ENCODE data around the gene PRX.
A peak's percentile ranks its signal among the peaks of the same experiment; 100 is the strongest.
"Not testable (repeated sequence)": the region's sequence is repeated elsewhere in the genome, so short reads cannot be mapped to it uniquely, and the experiment has no call there.

Gene PRX, protein sequence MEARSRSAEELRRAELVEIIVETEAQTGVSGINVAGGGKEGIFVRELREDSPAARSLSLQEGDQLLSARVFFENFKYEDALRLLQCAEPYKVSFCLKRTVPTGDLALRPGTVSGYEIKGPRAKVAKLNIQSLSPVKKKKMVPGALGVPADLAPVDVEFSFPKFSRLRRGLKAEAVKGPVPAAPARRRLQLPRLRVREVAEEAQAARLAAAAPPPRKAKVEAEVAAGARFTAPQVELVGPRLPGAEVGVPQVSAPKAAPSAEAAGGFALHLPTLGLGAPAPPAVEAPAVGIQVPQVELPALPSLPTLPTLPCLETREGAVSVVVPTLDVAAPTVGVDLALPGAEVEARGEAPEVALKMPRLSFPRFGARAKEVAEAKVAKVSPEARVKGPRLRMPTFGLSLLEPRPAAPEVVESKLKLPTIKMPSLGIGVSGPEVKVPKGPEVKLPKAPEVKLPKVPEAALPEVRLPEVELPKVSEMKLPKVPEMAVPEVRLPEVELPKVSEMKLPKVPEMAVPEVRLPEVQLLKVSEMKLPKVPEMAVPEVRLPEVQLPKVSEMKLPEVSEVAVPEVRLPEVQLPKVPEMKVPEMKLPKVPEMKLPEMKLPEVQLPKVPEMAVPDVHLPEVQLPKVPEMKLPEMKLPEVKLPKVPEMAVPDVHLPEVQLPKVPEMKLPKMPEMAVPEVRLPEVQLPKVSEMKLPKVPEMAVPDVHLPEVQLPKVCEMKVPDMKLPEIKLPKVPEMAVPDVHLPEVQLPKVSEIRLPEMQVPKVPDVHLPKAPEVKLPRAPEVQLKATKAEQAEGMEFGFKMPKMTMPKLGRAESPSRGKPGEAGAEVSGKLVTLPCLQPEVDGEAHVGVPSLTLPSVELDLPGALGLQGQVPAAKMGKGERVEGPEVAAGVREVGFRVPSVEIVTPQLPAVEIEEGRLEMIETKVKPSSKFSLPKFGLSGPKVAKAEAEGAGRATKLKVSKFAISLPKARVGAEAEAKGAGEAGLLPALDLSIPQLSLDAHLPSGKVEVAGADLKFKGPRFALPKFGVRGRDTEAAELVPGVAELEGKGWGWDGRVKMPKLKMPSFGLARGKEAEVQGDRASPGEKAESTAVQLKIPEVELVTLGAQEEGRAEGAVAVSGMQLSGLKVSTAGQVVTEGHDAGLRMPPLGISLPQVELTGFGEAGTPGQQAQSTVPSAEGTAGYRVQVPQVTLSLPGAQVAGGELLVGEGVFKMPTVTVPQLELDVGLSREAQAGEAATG (N-terminal part only)
- total RNA-seq: 7.5 to 11.1 reads per million in 2 donors

- no peak for DNase-seq
Observed at GRCh38 chr19:40413291-40413845, at the start of gene PRX. Gene PRX (minus strand): TSS chr19:40413378. CDS start chr19:40407932, 5,446 bp downstream.

- no peak for DNase-seq
Observed at GRCh38 chr19:40461669-40462221, 48.6 kb upstream of the PRX start.

GRCh38 chr19:40460185-40460584 lies 47.0 kb upstream of the PRX start:
- DNase-seq: no peak

- DNase-seq: no peak
Observed at GRCh38 chr19:40458597-40458974, 45.4 kb upstream of the PRX start.

DNA sequence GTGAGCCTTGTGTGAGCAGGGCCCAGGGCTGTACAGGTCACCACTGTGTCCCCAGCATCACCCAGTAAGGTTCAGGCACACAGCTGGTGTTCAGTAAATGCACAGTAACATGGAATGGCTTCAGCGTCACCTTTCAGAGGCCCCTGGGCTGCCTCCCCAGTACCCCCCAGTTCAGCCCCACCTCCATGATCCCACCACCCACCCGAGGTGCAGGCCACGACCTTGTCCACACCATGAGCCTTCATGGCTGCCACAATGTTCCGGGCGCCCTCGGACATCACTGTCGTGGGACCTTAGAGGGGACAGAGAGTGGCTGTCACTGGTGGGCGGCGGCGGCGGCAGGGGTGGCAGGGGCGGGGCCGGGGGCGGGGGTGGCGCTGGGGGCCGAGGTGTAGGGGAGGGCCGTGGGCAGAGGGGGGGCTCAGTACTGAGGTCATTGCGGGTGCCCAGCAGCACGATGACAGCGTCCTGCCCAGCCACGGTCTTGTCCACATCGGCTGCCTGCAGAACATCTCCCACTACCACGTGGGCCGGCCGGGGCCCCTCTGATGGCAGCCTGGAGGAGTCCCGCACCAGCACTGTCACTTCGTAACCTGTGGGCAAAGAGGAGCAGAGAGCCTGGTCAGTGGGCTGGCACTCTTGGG lies 44.9 kb upstream of the PRX start:
- DNase-seq: no peak

DNA sequence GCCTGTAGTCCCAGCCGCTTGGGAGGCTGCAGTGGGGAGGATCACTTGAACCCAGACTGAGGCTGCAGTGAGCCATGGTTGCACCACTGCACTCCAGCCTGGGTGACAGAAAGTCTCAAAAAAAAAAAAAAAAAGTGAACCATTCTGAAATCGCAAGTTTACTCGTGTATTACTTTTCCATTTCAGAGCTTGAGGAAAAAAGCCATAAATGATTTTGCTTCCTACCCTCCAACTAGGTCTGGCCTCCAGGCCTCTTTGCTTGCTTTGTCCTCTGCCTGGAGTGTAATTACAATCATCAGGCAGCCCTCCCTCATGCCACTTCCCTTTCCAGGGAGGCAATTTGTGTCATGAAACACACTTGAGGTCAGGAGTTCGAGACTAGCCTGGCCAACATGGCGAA lies 43.9 kb upstream of the PRX start:
- DNase-seq: no peak

GRCh38 chr19:40453943-40454342 lies 40.8 kb upstream of the PRX start:
- DNase-seq: not testable (repeated sequence)

DNA sequence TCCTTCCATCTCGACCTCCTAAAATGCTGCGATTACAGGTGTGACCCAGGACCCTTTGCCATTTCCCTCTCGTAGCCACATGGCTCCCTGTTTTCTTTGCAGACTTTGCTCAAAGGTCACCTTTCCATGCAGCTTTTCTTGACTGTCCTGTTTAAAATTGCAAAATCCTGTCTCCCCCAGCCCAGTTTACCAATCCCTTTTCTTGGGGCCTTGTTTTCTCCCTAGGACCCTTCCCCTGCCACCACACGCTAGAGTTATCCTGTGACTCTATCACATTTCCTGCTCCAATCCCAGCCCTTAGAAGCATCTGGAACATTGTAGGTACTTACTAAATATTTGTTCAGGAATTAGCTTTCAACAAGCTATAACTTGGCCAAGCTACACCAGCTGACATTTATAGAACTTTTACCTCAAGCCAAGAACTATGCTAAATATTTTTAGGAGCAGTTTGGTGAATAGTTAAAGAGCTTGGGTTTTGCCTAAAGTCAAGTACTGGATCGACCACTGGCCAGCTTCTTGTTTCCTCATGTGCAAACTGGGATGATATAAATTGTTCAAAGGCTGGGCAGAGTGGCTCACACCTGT lies 40.1 kb upstream of the PRX start:
- no peak for DNase-seq

GRCh38 chr19:40452016-40452415 lies 38.8 kb upstream of the PRX start:
- DNase-seq: no peak

- DNase-seq: no peak
Observed at GRCh38 chr19:40450664-40451063, 37.5 kb upstream of the PRX start.

DNA sequence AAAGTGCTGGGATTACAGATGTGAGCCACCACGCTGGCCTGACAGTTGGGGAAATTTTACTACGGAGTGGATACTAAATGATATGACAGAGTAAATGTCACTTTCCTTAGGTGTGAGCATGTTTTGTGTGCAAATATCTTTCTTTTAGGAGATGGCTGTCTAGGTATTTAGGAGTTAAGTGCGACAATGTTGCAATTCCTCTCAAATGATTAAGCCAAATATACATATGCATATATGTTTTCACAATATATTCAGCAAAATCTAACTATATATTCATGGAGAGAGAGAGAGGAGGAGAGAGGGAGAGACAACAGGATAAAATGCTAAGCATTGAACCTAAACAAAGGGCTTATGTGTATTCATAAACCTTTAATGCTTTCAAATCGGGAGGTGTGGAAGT lies 36.3 kb upstream of the PRX start:
- DNase-seq: no peak

DNA sequence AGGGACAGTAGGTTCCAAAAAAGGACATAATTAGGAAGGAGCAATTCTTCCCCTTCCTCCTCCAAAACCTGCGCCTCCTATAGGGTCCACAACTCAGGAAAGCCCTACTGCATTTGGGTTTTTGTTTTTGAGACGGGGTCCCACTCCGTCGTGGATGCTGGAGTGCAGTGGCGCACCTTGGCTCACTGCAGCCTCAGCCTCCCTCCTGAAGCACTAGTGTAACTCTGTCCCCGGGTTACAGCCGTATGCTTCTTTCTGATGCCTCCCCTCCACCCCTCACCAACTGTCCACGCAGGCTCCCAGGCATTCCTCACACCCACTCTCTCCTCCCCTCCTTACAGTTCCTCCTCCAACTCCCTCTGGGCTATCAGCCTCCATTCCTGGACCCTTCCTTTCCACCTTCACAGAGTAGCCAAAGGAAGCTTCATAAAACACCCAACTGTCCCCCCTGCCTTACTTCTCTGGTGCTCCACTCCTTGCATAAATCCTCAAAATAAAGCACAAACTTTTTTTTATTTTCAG lies 33.1 kb upstream of the PRX start:
- DNase-seq: no peak

- DNase-seq: no peak
Observed at GRCh38 chr19:40445780-40446262, 32.6 kb upstream of the PRX start.

DNA sequence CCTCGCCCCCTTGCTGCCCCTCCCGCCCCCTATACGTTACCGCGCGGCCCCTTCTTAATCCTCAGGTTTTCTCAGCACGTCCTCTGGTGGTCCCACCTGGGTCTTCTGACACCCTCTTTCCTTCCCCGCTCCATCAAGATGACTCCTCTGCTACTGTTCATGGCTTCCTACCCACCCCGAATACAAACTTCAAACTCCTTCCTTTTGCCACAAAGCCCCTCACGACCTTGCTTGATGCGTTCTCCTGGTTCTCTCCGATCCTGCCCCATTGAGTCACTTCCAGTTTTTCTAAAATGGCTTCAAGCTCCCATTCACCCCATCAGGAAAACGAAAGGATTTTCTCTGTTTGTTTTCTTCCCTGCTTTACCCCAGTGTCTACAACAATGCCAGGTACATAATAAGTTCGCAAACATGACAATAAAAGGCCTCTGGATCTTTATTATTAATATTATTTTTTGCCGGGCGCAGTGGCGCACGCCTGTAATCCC lies 31.7 kb upstream of the PRX start:
- DNase-seq: no peak

DNA sequence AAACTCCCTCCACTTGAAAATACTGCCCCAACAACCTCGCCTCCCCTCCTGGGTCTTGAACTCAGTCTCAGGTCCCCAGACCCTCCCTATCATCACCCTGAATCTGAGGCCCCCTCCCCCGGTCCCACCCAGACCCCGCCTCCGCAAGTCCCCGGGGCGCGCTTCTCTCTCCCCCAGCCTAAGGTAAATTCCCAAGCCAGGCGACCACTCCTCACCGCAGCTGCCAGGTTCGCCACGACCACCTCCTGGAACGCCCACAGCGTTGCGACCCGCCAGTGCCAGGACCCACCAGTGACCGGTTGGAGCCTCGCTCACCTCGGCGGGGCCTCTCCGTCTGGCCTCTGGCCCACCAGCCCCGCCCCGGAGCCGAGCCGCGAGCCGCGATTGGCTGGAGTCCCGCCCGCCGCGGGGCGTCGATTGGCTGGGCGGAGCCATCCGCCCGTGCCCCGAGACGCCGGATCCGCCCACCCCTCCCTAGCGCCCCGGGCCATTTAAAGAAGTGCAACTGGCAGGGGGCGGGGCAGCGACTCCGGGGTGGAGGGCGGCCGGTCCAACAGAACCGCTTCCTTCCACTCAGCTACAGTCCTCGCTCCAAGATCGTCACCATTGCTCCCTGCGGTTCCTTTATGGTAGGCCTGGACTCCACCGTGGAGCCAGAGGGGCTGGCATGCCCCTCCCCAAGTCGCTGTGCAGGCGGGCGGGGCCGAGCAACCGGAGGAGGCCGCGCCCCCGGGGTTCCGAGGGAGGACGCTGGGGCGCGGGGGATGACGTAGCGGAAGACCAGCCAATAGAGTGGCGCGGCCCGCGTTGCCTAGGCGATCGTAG lies 31.0 kb upstream of the PRX start, which contains the start of gene SERTAD3:
Gene SERTAD3 (minus strand): TSS at position 336 of the 825 bp plus-strand sequence. CDS start 2,255 bp downstream, outside the sequence.
- peak; percentile 96 for DNase-seq

- DNase-seq: peak; percentile 87
Observed at GRCh38 chr19:40443131-40443999, 30.2 kb upstream of the PRX start.

DNA sequence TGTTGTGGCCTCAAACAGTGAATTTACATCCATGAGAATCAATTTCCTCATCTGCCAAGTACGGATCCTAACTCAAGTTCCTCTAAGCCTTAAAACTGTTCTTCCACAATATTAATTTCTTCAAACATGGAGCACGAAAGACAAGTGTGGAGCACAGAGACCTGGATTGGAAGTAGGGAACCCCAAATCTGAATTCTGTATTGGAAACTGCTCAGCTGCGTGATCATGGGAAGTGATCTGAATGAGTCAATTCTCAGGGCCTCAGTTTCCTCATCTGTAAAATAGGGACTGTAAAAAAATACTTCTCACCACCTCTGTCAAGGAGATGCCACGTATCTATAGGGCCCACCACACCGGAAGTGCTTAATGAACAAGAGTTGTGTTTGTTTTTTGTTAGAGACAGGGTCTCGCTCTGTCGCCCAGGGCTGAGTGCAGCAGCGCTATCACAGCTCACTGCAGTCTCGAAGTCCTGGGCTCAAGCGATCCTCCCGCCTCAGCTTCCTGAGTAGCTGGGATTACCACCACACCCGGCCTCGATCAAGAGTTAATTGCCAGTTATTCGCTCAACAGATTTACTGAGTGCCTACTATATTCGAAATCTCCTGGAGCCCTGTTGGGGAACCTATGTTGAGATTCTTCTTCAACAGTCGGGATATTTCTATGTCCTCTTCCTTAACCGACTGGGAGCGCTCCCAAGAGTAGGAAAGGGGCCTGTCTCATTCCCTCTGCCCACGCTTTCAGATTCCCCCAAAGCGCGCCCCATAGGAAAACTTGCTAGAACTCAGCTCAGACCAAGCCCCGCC lies 29.4 kb upstream of the PRX start:
- DNase-seq: no peak

DNA sequence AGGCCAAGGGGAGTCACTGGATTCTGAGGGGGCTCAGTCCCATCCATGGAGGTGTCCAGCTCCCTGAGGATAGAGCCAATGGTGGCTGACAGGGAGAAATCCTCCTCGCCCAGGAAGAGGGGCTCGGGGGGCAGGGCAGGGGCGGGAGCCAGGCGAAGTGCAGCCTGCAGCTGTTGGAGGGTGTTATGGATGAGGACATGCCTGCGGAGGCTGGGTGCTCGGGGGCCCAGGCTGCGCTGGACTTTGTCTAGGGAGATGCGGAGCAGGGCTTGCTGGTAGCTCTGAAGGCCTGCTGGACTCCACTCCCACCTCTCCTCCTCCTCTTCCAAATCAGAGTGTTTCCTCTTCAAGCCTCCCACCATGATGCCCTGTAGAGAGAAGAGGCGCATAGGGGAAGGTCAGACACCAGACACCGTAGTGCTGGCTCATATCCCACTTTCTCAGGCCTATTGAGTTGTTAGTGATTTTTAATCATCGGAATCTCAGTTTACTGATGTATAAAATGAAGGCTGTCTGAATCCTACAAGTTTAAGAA lies 28.6 kb upstream of the PRX start:
- no peak for DNase-seq

Data from activated gamma-delta T cell (primary cell).